Measurements from ENCODE around the gene PRX.

GRCh38 chr19:40392123-40392522 is 21.1 kb downstream of the PRX start:
- TF ChIP-seq POLR2A (IDR thresholded peaks at IDR 0.05; ENCODE audit: low read length): no peak
- no peak for TF ChIP-seq GATA1 (IDR thresholded peaks at IDR 0.05; ENCODE audit: low read depth, low read length)

Data from erythroblast (primary cell).